ENCODE data around the gene GNAQ. TPM values are rescaled to one million over a fixed set of nuclear protein-coding genes. Genes with fewer than 3 reads are reported as not detected.
"Not testable (repeated sequence)": the region's sequence is repeated elsewhere in the genome, so short reads cannot be mapped to it uniquely, and the experiment has no call there.

GNAQ gene
- total RNA-seq, 3 donors from 2014 or later (not counting 1 experiment from before 2014, with no cell fraction given) = 17.8 to 51.6 (median 24.5) TPM

GRCh38 chr9:77864211-77864889, 167.3 kb downstream of the GNAQ start:
- 77% methylated on average over 5 of the region's 5 CpGs for WGBS (ENCODE audit: insufficient coverage)
- Histone ChIP-seq H3K9me3 (ENCODE audit: control insufficient read depth, insufficient read depth, low read length) (no peaks in the 10 kb centered on the region), H3K36me3 (ENCODE audit: control insufficient read depth, insufficient read depth, low read length) (no peaks in the 10 kb centered on the region), H3K27ac (ENCODE audit: low read length) (no peak overlapping the region), H3K27me3 (ENCODE audit: control insufficient read depth, insufficient read depth, low read length) (no peaks in the 10 kb centered on the region), H3K4me3 (ENCODE audit: low read length) (no peak overlapping the region), H3K4me1 (ENCODE audit: control insufficient read depth, insufficient read depth, low read length) (no peaks in the 10 kb centered on the region)
- H3K27me3 Mint-ChIP-seq (ENCODE audit: low read depth in 2 of 2) = no peaks in the 10 kb centered on the region
- intact Hi-C loops (cut with micrococcal nuclease) = no loop called here
- no peaks in the 10 kb centered on the region for H3K36me3 Mint-ChIP-seq
- no peak overlapping the region for H3K4me3 Mint-ChIP-seq
- H3K9me3 Mint-ChIP-seq = no peaks in the 10 kb centered on the region
- H3K27ac Mint-ChIP-seq = no peak overlapping the region
- ATAC-seq (peak in 2 of 3 donors; percentile 39 to 78), DNase-seq (peak in 1 of 2 donors; percentile 4)
- peaks cover 9 to 12% of the 10 kb centered on the region in 2 donors for H3K4me1 Mint-ChIP-seq
- no peak for TF ChIP-seq CTCF (IDR thresholded peaks at IDR 0.05)

DNA sequence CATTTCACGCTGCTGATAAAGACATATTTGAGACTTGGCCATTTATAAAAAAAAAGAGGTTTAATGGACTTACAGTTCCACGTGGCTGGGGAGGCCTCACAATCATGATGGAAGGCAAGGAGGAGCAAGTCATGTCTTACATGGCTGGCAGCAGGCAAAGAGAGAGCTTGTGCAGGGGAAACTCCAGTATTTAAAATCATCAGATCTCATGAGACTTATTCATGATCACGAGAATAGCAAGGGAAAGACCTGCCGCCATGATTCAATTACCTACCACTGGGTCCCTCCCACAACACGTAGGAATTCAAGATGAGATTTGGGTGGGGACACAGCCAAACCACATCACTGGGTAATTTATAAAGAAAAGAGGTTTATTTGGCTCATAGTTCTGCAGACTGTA, 168.0 kb downstream of the GNAQ start:
- H3K4me3 ChIP-seq (ENCODE audit: low read length); H3K4me3 Mint-ChIP-seq; intact Hi-C loops (cut with micrococcal nuclease); H3K9me3 Mint-ChIP-seq; H3K27ac Mint-ChIP-seq; H3K36me3 ChIP-seq (ENCODE audit: control insufficient read depth, insufficient read depth, low read length); H3K27ac ChIP-seq (ENCODE audit: low read length); H3K27me3 ChIP-seq (ENCODE audit: control insufficient read depth, insufficient read depth, low read length); ATAC-seq; DNase-seq; H3K9me3 ChIP-seq (ENCODE audit: control insufficient read depth, insufficient read depth, low read length); H3K4me1 ChIP-seq (ENCODE audit: control insufficient read depth, insufficient read depth, low read length); H3K36me3 Mint-ChIP-seq; H3K27me3 Mint-ChIP-seq (ENCODE audit: low read depth in 2 of 2): not testable (repeated sequence)
- H3K4me1 Mint-ChIP-seq = peaks cover 9 to 15% of the 10 kb centered on the region in 2 donors
- 90% methylated on average over 5 of the region's 5 CpGs for WGBS (ENCODE audit: insufficient coverage)

GRCh38 chr9:77860953-77861352, 170.7 kb downstream of the GNAQ start:
- H3K4me3 Mint-ChIP-seq; DNase-seq; H3K4me3 ChIP-seq (ENCODE audit: low read length); H3K9me3 ChIP-seq (ENCODE audit: control insufficient read depth, insufficient read depth, low read length); ATAC-seq; H3K27ac ChIP-seq (ENCODE audit: low read length); intact Hi-C loops (cut with micrococcal nuclease); H3K27me3 Mint-ChIP-seq (ENCODE audit: low read depth in 2 of 2); H3K9me3 Mint-ChIP-seq; H3K27ac Mint-ChIP-seq; H3K4me1 ChIP-seq (ENCODE audit: control insufficient read depth, insufficient read depth, low read length); H3K36me3 ChIP-seq (ENCODE audit: control insufficient read depth, insufficient read depth, low read length); H3K36me3 Mint-ChIP-seq; H3K27me3 ChIP-seq (ENCODE audit: control insufficient read depth, insufficient read depth, low read length): not testable (repeated sequence)
- 93% methylated on average over 3 of the region's 3 CpGs for WGBS (ENCODE audit: insufficient coverage)
- peaks cover 9 to 15% of the 10 kb centered on the region in 2 donors for H3K4me1 Mint-ChIP-seq

GRCh38 chr9:77857513-77858259, 173.9 kb downstream of the GNAQ start:
- Histone ChIP-seq H3K4me1 (ENCODE audit: control insufficient read depth, insufficient read depth, low read length) (no peaks in the 10 kb centered on the region), H3K9me3 (ENCODE audit: control insufficient read depth, insufficient read depth, low read length) (no peaks in the 10 kb centered on the region), H3K36me3 (ENCODE audit: control insufficient read depth, insufficient read depth, low read length) (no peaks in the 10 kb centered on the region), H3K27me3 (ENCODE audit: control insufficient read depth, insufficient read depth, low read length) (no peaks in the 10 kb centered on the region), H3K4me3 (ENCODE audit: low read length) (no peak overlapping the region), H3K27ac (ENCODE audit: low read length) (no peak overlapping the region)
- Mint-ChIP-seq H3K4me1 (peaks cover 11 to 13% of the 10 kb centered on the region in 2 donors), H3K4me3 (no peak overlapping the region), H3K9me3 (no peaks in the 10 kb centered on the region), H3K36me3 (no peaks in the 10 kb centered on the region), H3K27ac (no peak overlapping the region), H3K27me3 (ENCODE audit: low read depth in 2 of 2) (no peaks in the 10 kb centered on the region)
- 90% methylated on average over 2 of the region's 2 CpGs for WGBS (ENCODE audit: insufficient coverage)
- intact Hi-C loops (cut with micrococcal nuclease) = no loop called here
- no peak for TF ChIP-seq CTCF (IDR thresholded peaks at IDR 0.05)
- no peak for DNase-seq
- no peak for ATAC-seq

All from natural killer cell (primary cell).